Peyer's patch (tissue), 4 donors: ENCODE results near the gene GFOD2.

Source experiments
- CTCF ChIP-seq, 6 experiments: fragments of 450-650 bp in 4 of 6; fragments of 200-600 bp in 2 of 6; sonication (generic) in 1 of 6; IDR thresholded peaks; one replicate each; pipeline ENCODE4 v1.5.1; 2017 to 2019; ENCODE audit warnings: antibody characterized with exemption in 6 of 6, mild to moderate bottlenecking in 3 of 6, moderate library complexity in 1 of 6
- POLR2A ChIP-seq, 2 donors: fragments of 450-650 bp; IDR thresholded peaks; one replicate each; pipeline ENCODE4 v1.5.1; 2017; ENCODE audit warnings: antibody characterized with exemption in 2 of 2, mild to moderate bottlenecking in 2 of 2, moderate library complexity in 2 of 2

- TF ChIP-seq CTCF (IDR thresholded peaks at IDR 0.05) (no peak), POLR2A (IDR thresholded peaks at IDR 0.05) (no peak)
Observed at GRCh38 chr16:67727521-67728485, 8.7 kb upstream of the GFOD2 start.
